ENCODE data around the gene OR8G1. TPM values are rescaled to one million over a fixed set of nuclear protein-coding genes. Genes with fewer than 3 reads are reported as not detected.
A peak's percentile ranks its signal among the peaks of the same experiment; 100 is the strongest.

Gene OR8G1
- total and polyA plus RNA-seq, 9 of the 15 experiments (the other 6 are each of a cell fraction or from before 2014, with no cell fraction given): 0.03 to 1.4 (median 0.51) TPM; not detected in 1

GRCh38 chr11:124207102-124207792 is 33.6 kb upstream of the OR8G1 start (continued):
- TF ChIP-seq ZBTB5 (IDR thresholded peaks at IDR 0.05) (no peak), KDM1A (IDR thresholded peaks at IDR 0.05) (peak; percentile 52 to 64; a peak in 2 of 4 replicates), CBX5 (IDR thresholded peaks at IDR 0.05; ENCODE audit: borderline replicate concordance, low read depth) (peak; percentile 58; the same call in 1 of the 2 replicates), DDX20 (tag; IDR thresholded peaks at IDR 0.05; ENCODE audit: low read depth) (peak; percentile 80), ZC3H4 (CRISPR knock-in tag; IDR thresholded peaks at IDR 0.05; ENCODE audit: borderline replicate concordance) (no peak), POLR2AphosphoS5 (IDR thresholded peaks at IDR 0.05; ENCODE audit: control insufficient read depth, insufficient read depth, low read depth, low read length) (peak; percentile 87), MEF2D (tag; conservative IDR thresholded peaks at IDR 0.05; ENCODE audit: low read depth) (peak; percentile 87), MAFK (IDR thresholded peaks at IDR 0.05; ENCODE audit: low read length) (peak; percentile 93), HSF4 (CRISPR knock-in tag; IDR thresholded peaks at IDR 0.05; ENCODE audit: borderline replicate concordance) (peak; percentile 18; the same call in 1 of the 2 replicates), RBM17 (IDR thresholded peaks at IDR 0.05; ENCODE audit: borderline replicate concordance, low read depth, low read length) (no peak), NFYB (IDR thresholded peaks at IDR 0.05; ENCODE audit: extremely low read depth, insufficient read length) (no peak), NBN (IDR thresholded peaks at IDR 0.05; ENCODE audit: low read depth) (peak; percentile 90), RBM15 (IDR thresholded peaks at IDR 0.05; ENCODE audit: insufficient read depth, low read length) (no peak), ETV6 (IDR thresholded peaks at IDR 0.05; ENCODE audit: borderline replicate concordance in 1 of 2, low read depth in 2 of 2, low read length in 1 of 2) (no peak), ETV6 (CRISPR knock-in tag; IDR thresholded peaks at IDR 0.05; ENCODE audit: borderline replicate concordance) (no peak), ZNF830 (CRISPR knock-in tag; IDR thresholded peaks at IDR 0.05) (no peak), SMAD2 (IDR thresholded peaks at IDR 0.05; ENCODE audit: low read depth, low read length) (no peak), BRCA1 (IDR thresholded peaks at IDR 0.05) (no peak), BRCA1 (CRISPR knock-in tag; IDR thresholded peaks at IDR 0.05) (no peak), NFATC3 (IDR thresholded peaks at IDR 0.05) (0 out of 2 replicates have a peak, but pooled peaks have one; percentile 43), EZH2 (IDR thresholded peaks at IDR 0.05; ENCODE audit: borderline replicate concordance, low read depth, low read length) (no peak), MCM2 (IDR thresholded peaks at IDR 0.05; ENCODE audit: low read depth) (no peak), HDAC3 (IDR thresholded peaks at IDR 0.05; ENCODE audit: borderline replicate concordance, partially characterized antibody) (peak; percentile 78), FOSL1 (tag; conservative IDR thresholded peaks at IDR 0.05) (peak; percentile 95), DACH1 (IDR thresholded peaks at IDR 0.05; ENCODE audit: partially characterized antibody) (peak; percentile 47)
- TF ChIP-seq, protein P1, sequence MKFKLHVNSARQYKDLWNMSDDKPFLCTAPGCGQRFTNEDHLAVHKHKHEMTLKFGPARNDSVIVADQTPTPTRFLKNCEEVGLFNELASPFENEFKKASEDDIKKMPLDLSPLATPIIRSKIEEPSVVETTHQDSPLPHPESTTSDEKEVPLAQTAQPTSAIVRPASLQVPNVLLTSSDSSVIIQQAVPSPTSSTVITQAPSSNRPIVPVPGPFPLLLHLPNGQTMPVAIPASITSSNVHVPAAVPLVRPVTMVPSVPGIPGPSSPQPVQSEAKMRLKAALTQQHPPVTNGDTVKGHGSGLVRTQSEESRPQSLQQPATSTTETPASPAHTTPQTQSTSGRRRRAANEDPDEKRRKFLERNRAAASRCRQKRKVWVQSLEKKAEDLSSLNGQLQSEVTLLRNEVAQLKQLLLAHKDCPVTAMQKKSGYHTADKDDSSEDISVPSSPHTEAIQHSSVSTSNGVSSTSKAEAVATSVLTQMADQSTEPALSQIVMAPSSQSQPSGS (CRISPR knock-in tag; IDR thresholded peaks at IDR 0.05): no peak

Data from K562 (cell line).